Measurements from ENCODE around the gene CDK6. TPM values are rescaled to one million over a fixed set of nuclear protein-coding genes. Genes with fewer than 3 reads are reported as not detected.

The CDK6 gene
- total and polyA plus RNA-seq, 10 of the 15 experiments (the other 5 are each of a cell fraction or from before 2014, with no cell fraction given), result 8.0 to 118 (median 45.8) TPM

DNA sequence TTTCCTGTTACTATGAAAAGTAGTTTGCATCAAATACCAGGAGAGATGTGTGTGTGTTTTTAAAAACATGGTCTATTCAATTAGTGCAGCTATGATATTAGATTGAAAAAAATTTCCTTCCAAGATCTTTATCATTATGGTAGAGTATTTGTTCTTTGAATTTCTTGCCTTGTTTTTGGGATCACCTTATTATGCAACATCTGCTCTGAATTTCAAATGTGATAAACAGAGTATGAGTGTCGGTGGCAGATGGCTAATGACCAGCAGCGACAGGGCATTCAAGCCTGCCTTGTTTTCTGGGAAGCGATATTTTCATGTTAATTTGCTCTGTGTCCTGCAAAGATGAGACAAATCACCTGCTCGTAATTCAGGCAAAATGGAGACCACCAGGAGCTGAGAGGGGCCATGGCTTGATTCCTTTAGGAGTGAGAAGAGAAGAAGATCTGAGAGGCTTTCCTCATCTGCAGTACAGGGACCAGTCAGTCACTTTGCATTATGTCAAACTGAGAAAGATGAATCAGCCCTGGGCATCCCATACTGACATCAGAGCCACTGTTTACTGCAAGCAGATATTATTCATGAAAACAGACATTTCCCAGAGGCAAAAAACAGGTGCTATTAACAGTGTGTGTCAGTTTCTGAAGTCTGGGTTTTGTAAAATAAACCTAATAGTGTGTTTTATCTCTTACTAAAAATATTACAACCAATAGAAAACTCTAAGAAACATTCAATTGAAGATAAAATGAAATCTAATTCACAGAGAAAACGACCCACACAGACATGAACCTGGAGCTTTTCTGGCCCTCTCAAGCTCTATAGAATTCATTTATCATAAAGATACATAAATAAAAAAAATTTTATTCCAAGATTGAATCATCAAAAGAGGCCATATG lies 67.6 kb downstream of the CDK6 start (continued):
- TF ChIP-seq TCF3 (IDR thresholded peaks at IDR 0.05; ENCODE audit: borderline replicate concordance, insufficient read depth, low read depth, low read length) (0 out of 2 replicates have a peak, but pooled peaks have one; percentile 58), EGR1 (IDR thresholded peaks at IDR 0.05; ENCODE audit: borderline replicate concordance in 1 of 2, low read depth in 2 of 2, low read length in 2 of 2) (no peak), MEF2B (IDR thresholded peaks at IDR 0.05; ENCODE audit: partially characterized antibody, poor library complexity, severe bottlenecking) (no peak), BCL3 (IDR thresholded peaks at IDR 0.05; ENCODE audit: borderline replicate concordance, insufficient read depth, low read depth, low read length, poor library complexity, severe bottlenecking) (peak; percentile 21), SP1 (IDR thresholded peaks at IDR 0.05; ENCODE audit: low read depth, low read length) (no peak), ATF3 (IDR thresholded peaks at IDR 0.05; ENCODE audit: borderline replicate concordance, extremely low read depth, low read depth, low read length) (no peak), TCF7 (IDR thresholded peaks at IDR 0.05; ENCODE audit: borderline replicate concordance) (0 out of 2 replicates have a peak, but pooled peaks have one; percentile 22), YY1 (IDR thresholded peaks at IDR 0.05; ENCODE audit: low read depth, low read length) (0 out of 2 replicates have a peak, but pooled peaks have one; percentile 20), POU2F2 (IDR thresholded peaks at IDR 0.05; ENCODE audit: borderline replicate concordance, low read depth, low read length) (peak; percentile 75; the same call in 1 of the 3 replicates), ATF2 (IDR thresholded peaks at IDR 0.05; ENCODE audit: low read length) (peak; percentile 90), NFYA (IDR thresholded peaks at IDR 0.05; ENCODE audit: borderline replicate concordance, low read depth, low read length) (no peak), GABPA (IDR thresholded peaks at IDR 0.05; ENCODE audit: low read depth) (peak; percentile 58; the same call in 1 of the 2 replicates), EP300 (IDR thresholded peaks at IDR 0.05; ENCODE audit: borderline replicate concordance in 1 of 2, control insufficient read depth in 1 of 2, low read depth in 2 of 2, low read length in 2 of 2) (peak in 1 of 2 experiments; percentile 57; a peak in 1 of 4 replicates), CREB1 (IDR thresholded peaks at IDR 0.05; ENCODE audit: low read depth) (peak; percentile 82), SPI1 (IDR thresholded peaks at IDR 0.05; ENCODE audit: borderline replicate concordance, insufficient read depth, low read depth, low read length) (no peak)
- TF ChIP-seq, protein P1, sequence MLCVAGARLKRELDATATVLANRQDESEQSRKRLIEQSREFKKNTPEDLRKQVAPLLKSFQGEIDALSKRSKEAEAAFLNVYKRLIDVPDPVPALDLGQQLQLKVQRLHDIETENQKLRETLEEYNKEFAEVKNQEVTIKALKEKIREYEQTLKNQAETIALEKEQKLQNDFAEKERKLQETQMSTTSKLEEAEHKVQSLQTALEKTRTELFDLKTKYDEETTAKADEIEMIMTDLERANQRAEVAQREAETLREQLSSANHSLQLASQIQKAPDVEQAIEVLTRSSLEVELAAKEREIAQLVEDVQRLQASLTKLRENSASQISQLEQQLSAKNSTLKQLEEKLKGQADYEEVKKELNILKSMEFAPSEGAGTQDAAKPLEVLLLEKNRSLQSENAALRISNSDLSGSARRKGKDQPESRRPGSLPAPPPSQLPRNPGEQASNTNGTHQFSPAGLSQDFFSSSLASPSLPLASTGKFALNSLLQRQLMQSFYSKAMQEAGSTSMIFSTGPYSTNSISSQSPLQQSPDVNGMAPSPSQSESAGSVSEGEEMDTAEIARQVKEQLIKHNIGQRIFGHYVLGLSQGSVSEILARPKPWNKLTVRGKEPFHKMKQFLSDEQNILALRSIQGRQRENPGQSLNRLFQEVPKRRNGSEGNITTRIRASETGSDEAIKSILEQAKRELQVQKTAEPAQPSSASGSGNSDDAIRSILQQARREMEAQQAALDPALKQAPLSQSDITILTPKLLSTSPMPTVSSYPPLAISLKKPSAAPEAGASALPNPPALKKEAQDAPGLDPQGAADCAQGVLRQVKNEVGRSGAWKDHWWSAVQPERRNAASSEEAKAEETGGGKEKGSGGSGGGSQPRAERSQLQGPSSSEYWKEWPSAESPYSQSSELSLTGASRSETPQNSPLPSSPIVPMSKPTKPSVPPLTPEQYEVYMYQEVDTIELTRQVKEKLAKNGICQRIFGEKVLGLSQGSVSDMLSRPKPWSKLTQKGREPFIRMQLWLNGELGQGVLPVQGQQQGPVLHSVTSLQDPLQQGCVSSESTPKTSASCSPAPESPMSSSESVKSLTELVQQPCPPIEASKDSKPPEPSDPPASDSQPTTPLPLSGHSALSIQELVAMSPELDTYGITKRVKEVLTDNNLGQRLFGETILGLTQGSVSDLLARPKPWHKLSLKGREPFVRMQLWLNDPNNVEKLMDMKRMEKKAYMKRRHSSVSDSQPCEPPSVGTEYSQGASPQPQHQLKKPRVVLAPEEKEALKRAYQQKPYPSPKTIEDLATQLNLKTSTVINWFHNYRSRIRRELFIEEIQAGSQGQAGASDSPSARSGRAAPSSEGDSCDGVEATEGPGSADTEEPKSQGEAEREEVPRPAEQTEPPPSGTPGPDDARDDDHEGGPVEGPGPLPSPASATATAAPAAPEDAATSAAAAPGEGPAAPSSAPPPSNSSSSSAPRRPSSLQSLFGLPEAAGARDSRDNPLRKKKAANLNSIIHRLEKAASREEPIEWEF (IDR thresholded peaks at IDR 0.05; ENCODE audit: insufficient replicate concordance, low read depth, low read length), result no peak
- TF ChIP-seq, protein P2, sequence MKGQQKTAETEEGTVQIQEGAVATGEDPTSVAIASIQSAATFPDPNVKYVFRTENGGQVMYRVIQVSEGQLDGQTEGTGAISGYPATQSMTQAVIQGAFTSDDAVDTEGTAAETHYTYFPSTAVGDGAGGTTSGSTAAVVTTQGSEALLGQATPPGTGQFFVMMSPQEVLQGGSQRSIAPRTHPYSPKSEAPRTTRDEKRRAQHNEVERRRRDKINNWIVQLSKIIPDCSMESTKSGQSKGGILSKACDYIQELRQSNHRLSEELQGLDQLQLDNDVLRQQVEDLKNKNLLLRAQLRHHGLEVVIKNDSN (IDR thresholded peaks at IDR 0.05; ENCODE audit: borderline replicate concordance, extremely low read length, insufficient read depth, low read depth, low read length), result no peak

Measured in GM12878 (cell line).